Retina (tissue), 1 donor: ENCODE results near the gene BICD2.

ENCODE experiments used
- DNase-seq: peaks from one replicate; pipeline ENCODE4 v3.0.0-alpha.2; 2016

The BICD2 gene

GRCh38 chr9:92746567-92747458 is 17.8 kb downstream of the BICD2 start:
- no peak for DNase-seq

GRCh38 chr9:92745881-92746280 is 18.8 kb downstream of the BICD2 start:
- no peak for DNase-seq

- DNase-seq: no peak
These were observed 19.3 kb downstream of the BICD2 start for GRCh38 chr9:92745331-92745730.

GRCh38 chr9:92740969-92741368 is 23.7 kb downstream of the BICD2 start:
- DNase-seq: no peak

GRCh38 chr9:92740446-92740961 is 24.1 kb downstream of the BICD2 start:
- no peak for DNase-seq

GRCh38 chr9:92740009-92740408 is 24.6 kb downstream of the BICD2 start:
- no peak for DNase-seq

GRCh38 chr9:92739346-92739970 is 25.2 kb downstream of the BICD2 start:
- no peak for DNase-seq

- no peak for DNase-seq
These were observed 26.0 kb downstream of the BICD2 start for GRCh38 chr9:92738661-92739081.

GRCh38 chr9:92737611-92738299 is 26.9 kb downstream of the BICD2 start:
- DNase-seq: no peak

- DNase-seq: no peak
These were observed 27.4 kb downstream of the BICD2 start for GRCh38 chr9:92737216-92737606.

- no peak for DNase-seq
These were observed 27.9 kb downstream of the BICD2 start for GRCh38 chr9:92736563-92737215.

- DNase-seq: no peak
These were observed 28.7 kb downstream of the BICD2 start for GRCh38 chr9:92735636-92736562.

GRCh38 chr9:92734931-92735635 is 29.6 kb downstream of the BICD2 start:
- DNase-seq: no peak

GRCh38 chr9:92730897-92731296 is 33.7 kb downstream of the BICD2 start:
- no peak for DNase-seq

- no peak for DNase-seq
These were observed 34.9 kb downstream of the BICD2 start for GRCh38 chr9:92729735-92730155.

- peak; percentile 49 for DNase-seq
These were observed 35.5 kb downstream of the BICD2 start for GRCh38 chr9:92728831-92729734.

GRCh38 chr9:92727716-92728700 is 36.6 kb downstream of the BICD2 start:
- DNase-seq: no peak

GRCh38 chr9:92726971-92727715 is 37.5 kb downstream of the BICD2 start:
- no peak for DNase-seq
